ENCODE results near the gene CEACAM19. TPM values are rescaled to one million over a fixed set of nuclear protein-coding genes. Genes with fewer than 3 reads are reported as not detected.

Gene CEACAM19
- total RNA-seq, 1 experiment from 2014 or later: 1.2 TPM

GRCh38 chr19:44701228-44701627 lies 29.9 kb downstream of the CEACAM19 start:
- no peak for TF ChIP-seq POLR2AphosphoS5 (IDR thresholded peaks at IDR 0.05; ENCODE audit: low read depth, low read length)
- TF ChIP-seq CTCF (IDR thresholded peaks at IDR 0.05): no peak
- TF ChIP-seq REST (IDR thresholded peaks at IDR 0.05; ENCODE audit: insufficient read depth in 1 of 2, low read depth in 2 of 2, low read length in 1 of 2): no peak
- no peak for TF ChIP-seq SIN3A (IDR thresholded peaks at IDR 0.05; ENCODE audit: borderline replicate concordance, insufficient read depth, low read depth, low read length)
- TF ChIP-seq TCF7L2 (IDR thresholded peaks at IDR 0.05; ENCODE audit: low read depth, low read length): no peak
- ChIA-PET POLR2A (no interaction called here), CTCF (interaction anchor here (0.8 kb wide), 1 partner anchor 10 kb away, joined by 10 read pairs; no protein-coding TSS in a partner anchor)
- intact Hi-C loops (cut with micrococcal nuclease; ENCODE audit: unreplicated experiment) (no loop called here), in situ Hi-C loops (cut with HindIII; ENCODE audit: low pct_unique_long_range_greater_than_20kb, low sequenced_read_pairs) (no loop called here)
- ATAC-seq (no peak), DNase-seq (ENCODE audit: low read depth, low spot score) (no peak)
- no peaks in the 10 kb centered on the region for H3K4me1 ChIP-seq (ENCODE audit: control insufficient read depth, insufficient read depth, low read length)
- H3K27me3 ChIP-seq (ENCODE audit: control insufficient read depth, insufficient read depth, low read length): no peaks in the 10 kb centered on the region
- no peak overlapping the region for H3K27ac ChIP-seq (ENCODE audit: low read length)
- no TSS peak for BruUV-seq (replicated peaks)
- no peaks in the 10 kb centered on the region for H3K36me3 ChIP-seq (ENCODE audit: control insufficient read depth, insufficient read depth, low read length)
- H3K9me3 ChIP-seq (ENCODE audit: control insufficient read depth, insufficient read depth, low read depth, low read length): no peaks in the 10 kb centered on the region
- H3K4me3 ChIP-seq (ENCODE audit: low read depth in 2 of 2, low read length in 2 of 2): no peak overlapping the region

- ATAC-seq (no peak; the same call in 1 of the 2 replicates), DNase-seq (ENCODE audit: low read depth, low spot score) (no peak)
- H3K27me3 ChIP-seq (ENCODE audit: control insufficient read depth, insufficient read depth, low read length): no peaks in the 10 kb centered on the region
- H3K4me3 ChIP-seq (ENCODE audit: low read depth in 2 of 2, low read length in 2 of 2): no peak overlapping the region
- in situ Hi-C loops (cut with HindIII; ENCODE audit: low pct_unique_long_range_greater_than_20kb, low sequenced_read_pairs): no loop called here
- POLR2A ChIA-PET: no interaction called here
- intact Hi-C loops (cut with micrococcal nuclease; ENCODE audit: unreplicated experiment): no loop called here
- H3K4me1 ChIP-seq (ENCODE audit: control insufficient read depth, insufficient read depth, low read length): no peaks in the 10 kb centered on the region
- no peaks in the 10 kb centered on the region for H3K9me3 ChIP-seq (ENCODE audit: control insufficient read depth, insufficient read depth, low read depth, low read length)
- H3K27ac ChIP-seq (ENCODE audit: low read length): no peak overlapping the region
- no TSS peak for BruUV-seq (replicated peaks)
- CTCF ChIA-PET: no interaction called here
- H3K36me3 ChIP-seq (ENCODE audit: control insufficient read depth, insufficient read depth, low read length): no peaks in the 10 kb centered on the region
- TF ChIP-seq TCF7L2 (IDR thresholded peaks at IDR 0.05; ENCODE audit: low read depth, low read length) (no peak), SIN3A (IDR thresholded peaks at IDR 0.05; ENCODE audit: borderline replicate concordance, insufficient read depth, low read depth, low read length) (no peak), REST (IDR thresholded peaks at IDR 0.05; ENCODE audit: insufficient read depth in 1 of 2, low read depth in 2 of 2, low read length in 1 of 2) (no peak), POLR2AphosphoS5 (IDR thresholded peaks at IDR 0.05; ENCODE audit: low read depth, low read length) (no peak), CTCF (IDR thresholded peaks at IDR 0.05) (no peak)
Observed at GRCh38 chr19:44702551-44703176, 31.4 kb downstream of the CEACAM19 start.
